K562 (cell line): ENCODE results near the gene SMARCC1. TPM values are rescaled to one million over a fixed set of nuclear protein-coding genes. Genes with fewer than 3 reads are reported as not detected.

Source experiments
- ATF1 ChIP-seq, 2 experiments: fragments of 450-650 bp in 1 of 2; IDR thresholded peaks; 2 replicates each; pipeline ENCODE4 v1.6.1; 2016; ENCODE audit warnings: missing compliant biosample characterization in 1 of 2, missing genetic modification characterization in 1 of 2
- ETV5 ChIP-seq: sonication (generic); formaldehyde crosslinking; IDR thresholded peaks from 2 replicates; pipeline ENCODE4 v1.4.0; 2020; ENCODE audit warnings: low read depth, mild to moderate bottlenecking, missing genetic modification reagents
- FUS ChIP-seq: fragments of 200-400 bp; formaldehyde crosslinking; optimal IDR thresholded peaks from 2 replicates; pipeline ENCODE3; 2017; ENCODE audit warnings: low read depth, low read length
- HNRNPL ChIP-seq: fragments of 200-400 bp; formaldehyde crosslinking; IDR thresholded peaks from 2 replicates; pipeline ENCODE4 v1.6.1; 2017; ENCODE audit warnings: low read depth, mild to moderate bottlenecking, low read length
- KDM5B ChIP-seq: fragments of 200-600 bp; sonication (generic); IDR thresholded peaks from 2 replicates; pipeline ENCODE4 v1.6.1; 2012; ENCODE audit warnings: low read depth, mild to moderate bottlenecking, moderate library complexity, low read length, control low read depth, inconsistent platforms; ENCODE audit not compliant: insufficient replicate concordance
- MAZ ChIP-seq, 2 experiments: fragments of 450-650 bp in 1 of 2; sonication (generic) in 1 of 2; formaldehyde crosslinking; IDR thresholded peaks in 1 of 2; conservative IDR thresholded peaks in 1 of 2; 2 replicates each; pipeline versions ENCODE4 v1.4.0 to v1.5.0; 2020; ENCODE audit warnings: mild to moderate bottlenecking in 1 of 2, missing genetic modification reagents in 1 of 2
- NR2C1 ChIP-seq, 2 experiments: fragments of 450-650 bp; IDR thresholded peaks; 2 replicates each; pipeline ENCODE4 v1.6.1; 2017; ENCODE audit warnings: mild to moderate bottlenecking in 2 of 2, antibody characterized with exemption in 1 of 2, inconsistent platforms in 1 of 2, missing compliant biosample characterization in 1 of 2, missing genetic modification characterization in 1 of 2
- NR3C1 ChIP-seq: sonication (generic); formaldehyde crosslinking; IDR thresholded peaks from 2 replicates; pipeline ENCODE4 v1.8.1; 2022; ENCODE audit warnings: missing genetic modification reagents
- PCBP1 ChIP-seq: fragments of 200-400 bp; formaldehyde crosslinking; IDR thresholded peaks from 2 replicates; pipeline ENCODE4 v1.6.1; 2018; ENCODE audit warnings: mild to moderate bottlenecking, low read depth, low read length; ENCODE audit not compliant: poor library complexity, severe bottlenecking
- RBFOX2 ChIP-seq: fragments of 200-400 bp; formaldehyde crosslinking; IDR thresholded peaks from 2 replicates; pipeline ENCODE4 v1.6.1; 2017; ENCODE audit warnings: low read depth, mild to moderate bottlenecking, low read length, moderate library complexity
- TBP ChIP-seq: optimal IDR thresholded peaks from 2 replicates; pipeline ENCODE3; 2011; ENCODE audit warnings: low read depth, low read length, improper control_type of control experiment
- ZNF140 ChIP-seq: fragments of 250-450 bp; sonication (Bioruptor Pico); IDR thresholded peaks from 2 replicates; pipeline ENCODE4 v1.8.0; 2021; ENCODE audit warnings: moderate library complexity, mild to moderate bottlenecking, inconsistent platforms
- ZNF668 ChIP-seq: fragments of 250-450 bp; sonication (Bioruptor Pico); IDR thresholded peaks from 2 replicates; pipeline ENCODE4 v1.8.0; 2022; ENCODE audit warnings: mild to moderate bottlenecking, inconsistent platforms
- polyA plus RNA-seq, 8 experiments: library from polyadenylated mRNA; depleted of rRNA in 4 of 8; stranded (reverse) in 5 of 8; unstranded in 3 of 8; fragments of >200 nt; fragmentation: Nextera tagmentation in 2 of 8; fragmentation: Illumina TruSeq in 1 of 8; extraction: Ambion mirVana in 2 of 8; extraction: Trizol in 1 of 8; gene quantifications; 2 replicates each; pipeline versions ENCODE4 v1.2.1 to v1.2.3, GENCODE V29; 2011 to 2014; ENCODE audit warnings: inconsistent platforms in 1 of 8, missing spikeins in 1 of 8
- total RNA-seq, 7 experiments: library from RNA; depleted of rRNA in 6 of 7; stranded (reverse); fragments of >200 nt in 6 of 7; fragmentation: Illumina TruSeq in 2 of 7; extraction: Trizol in 2 of 7; gene quantifications; 2 replicates each; pipeline versions ENCODE4 v1.2.1 to v1.2.3, GENCODE V29; 2011 to 2021; ENCODE audit warnings: low replicate concordance in 1 of 7
- TF ChIP-seq, protein P1 (sequence below): fragments of 200-800 bp; sonication (Bioruptor generic); IDR thresholded peaks from 2 replicates; pipeline ENCODE4 v1.6.1; 2016; ENCODE audit warnings: missing genetic modification characterization, missing compliant biosample characterization

Gene SMARCC1
- total and polyA plus RNA-seq, 9 of the 15 experiments (the other 6 are each of a cell fraction or from before 2014, with no cell fraction given) = 20.7 to 199 (median 66.0) TPM

DNA sequence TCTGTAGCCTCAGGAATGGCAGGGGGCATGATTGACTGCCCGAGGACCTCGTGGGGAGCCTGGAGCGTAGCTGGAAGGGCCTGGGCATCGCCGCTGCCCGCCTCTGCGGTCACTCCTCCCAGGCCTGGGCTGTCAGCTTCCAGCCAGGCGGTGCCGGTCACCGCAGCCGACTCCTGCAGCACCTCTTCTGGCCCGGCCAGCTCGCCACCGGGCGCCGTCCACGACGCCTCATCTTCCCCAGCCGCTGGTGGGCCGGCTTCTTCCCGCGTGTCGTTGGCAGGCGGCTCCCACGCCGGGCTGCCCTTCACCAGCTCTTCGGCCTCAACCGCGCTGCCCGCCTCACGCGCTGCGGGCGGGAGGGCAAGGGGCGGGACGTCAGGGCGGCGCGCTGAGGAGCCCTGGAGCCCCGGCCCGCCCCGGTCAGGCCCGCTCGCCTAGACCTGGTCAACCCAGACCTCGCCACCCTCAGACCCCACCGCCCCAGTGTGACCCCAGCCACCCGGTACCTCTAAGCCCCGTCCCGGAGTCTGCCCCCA lies 204.0 kb downstream of the SMARCC1 start (continued):
- peak; percentile 4 for TF ChIP-seq TBP
- TF ChIP-seq RBFOX2 = peak; percentile 41; the same call in 1 of the 2 replicates
- TF ChIP-seq ETV5 = 0 out of 2 replicates have a peak, but pooled peaks have one; percentile 42
- peak; percentile 54 for TF ChIP-seq FUS
- no peak for TF ChIP-seq ATF1 (CRISPR knock-in tag; IDR thresholded peaks at IDR 0.05)
- 0 out of 2 replicates have a peak, but pooled peaks have one; percentile 15 for TF ChIP-seq ATF1 (tag; IDR thresholded peaks at IDR 0.05)
- no peak for TF ChIP-seq NR2C1 (IDR thresholded peaks at IDR 0.05)
- no peak for TF ChIP-seq NR2C1 (tag; IDR thresholded peaks at IDR 0.05)
- 0 out of 4 replicates have a peak, but pooled peaks of 1 of the 2 experiments have one; percentile 29 for TF ChIP-seq MAZ (CRISPR knock-in tag; conservative IDR thresholded peaks at IDR 0.05 in 1 of 2, IDR thresholded peaks at IDR 0.05 in 1 of 2)
- TF ChIP-seq, protein P1, sequence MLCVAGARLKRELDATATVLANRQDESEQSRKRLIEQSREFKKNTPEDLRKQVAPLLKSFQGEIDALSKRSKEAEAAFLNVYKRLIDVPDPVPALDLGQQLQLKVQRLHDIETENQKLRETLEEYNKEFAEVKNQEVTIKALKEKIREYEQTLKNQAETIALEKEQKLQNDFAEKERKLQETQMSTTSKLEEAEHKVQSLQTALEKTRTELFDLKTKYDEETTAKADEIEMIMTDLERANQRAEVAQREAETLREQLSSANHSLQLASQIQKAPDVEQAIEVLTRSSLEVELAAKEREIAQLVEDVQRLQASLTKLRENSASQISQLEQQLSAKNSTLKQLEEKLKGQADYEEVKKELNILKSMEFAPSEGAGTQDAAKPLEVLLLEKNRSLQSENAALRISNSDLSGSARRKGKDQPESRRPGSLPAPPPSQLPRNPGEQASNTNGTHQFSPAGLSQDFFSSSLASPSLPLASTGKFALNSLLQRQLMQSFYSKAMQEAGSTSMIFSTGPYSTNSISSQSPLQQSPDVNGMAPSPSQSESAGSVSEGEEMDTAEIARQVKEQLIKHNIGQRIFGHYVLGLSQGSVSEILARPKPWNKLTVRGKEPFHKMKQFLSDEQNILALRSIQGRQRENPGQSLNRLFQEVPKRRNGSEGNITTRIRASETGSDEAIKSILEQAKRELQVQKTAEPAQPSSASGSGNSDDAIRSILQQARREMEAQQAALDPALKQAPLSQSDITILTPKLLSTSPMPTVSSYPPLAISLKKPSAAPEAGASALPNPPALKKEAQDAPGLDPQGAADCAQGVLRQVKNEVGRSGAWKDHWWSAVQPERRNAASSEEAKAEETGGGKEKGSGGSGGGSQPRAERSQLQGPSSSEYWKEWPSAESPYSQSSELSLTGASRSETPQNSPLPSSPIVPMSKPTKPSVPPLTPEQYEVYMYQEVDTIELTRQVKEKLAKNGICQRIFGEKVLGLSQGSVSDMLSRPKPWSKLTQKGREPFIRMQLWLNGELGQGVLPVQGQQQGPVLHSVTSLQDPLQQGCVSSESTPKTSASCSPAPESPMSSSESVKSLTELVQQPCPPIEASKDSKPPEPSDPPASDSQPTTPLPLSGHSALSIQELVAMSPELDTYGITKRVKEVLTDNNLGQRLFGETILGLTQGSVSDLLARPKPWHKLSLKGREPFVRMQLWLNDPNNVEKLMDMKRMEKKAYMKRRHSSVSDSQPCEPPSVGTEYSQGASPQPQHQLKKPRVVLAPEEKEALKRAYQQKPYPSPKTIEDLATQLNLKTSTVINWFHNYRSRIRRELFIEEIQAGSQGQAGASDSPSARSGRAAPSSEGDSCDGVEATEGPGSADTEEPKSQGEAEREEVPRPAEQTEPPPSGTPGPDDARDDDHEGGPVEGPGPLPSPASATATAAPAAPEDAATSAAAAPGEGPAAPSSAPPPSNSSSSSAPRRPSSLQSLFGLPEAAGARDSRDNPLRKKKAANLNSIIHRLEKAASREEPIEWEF = no peak
- TF ChIP-seq KDM5B = peak; percentile 13
- peak; percentile 24 for TF ChIP-seq PCBP1
- TF ChIP-seq ZNF668 = no peak
- no peak for TF ChIP-seq ZNF140
- peak; percentile 87 for TF ChIP-seq HNRNPL
- TF ChIP-seq NR3C1 (CRISPR knock-in tag) = 0 out of 2 replicates have a peak, but pooled peaks have one; percentile 20
